ENCODE results near the gene BCL2A1.

GRCh38 chr15:79929412-79929811, 41.6 kb downstream of the BCL2A1 start:
- no peak for TF ChIP-seq CTCF (IDR thresholded peaks at IDR 0.05 in 8 of 11, conservative IDR thresholded peaks at IDR 0.05 in 3 of 11)
- TF ChIP-seq POLR2A (IDR thresholded peaks at IDR 0.05), result no peak
- no peak for TF ChIP-seq POLR2AphosphoS5 (IDR thresholded peaks at IDR 0.05)
